Dedifferentiated amniotic fluid mesenchymal stem cell (primary cell): Measurements from ENCODE around the gene SRGAP1.

Source experiments
- DNase-seq: peaks from one replicate; pipeline ENCODE4 v3.0.0-alpha.2; 2016; ENCODE audit errors: extremely low spot score

SRGAP1 gene

DNA sequence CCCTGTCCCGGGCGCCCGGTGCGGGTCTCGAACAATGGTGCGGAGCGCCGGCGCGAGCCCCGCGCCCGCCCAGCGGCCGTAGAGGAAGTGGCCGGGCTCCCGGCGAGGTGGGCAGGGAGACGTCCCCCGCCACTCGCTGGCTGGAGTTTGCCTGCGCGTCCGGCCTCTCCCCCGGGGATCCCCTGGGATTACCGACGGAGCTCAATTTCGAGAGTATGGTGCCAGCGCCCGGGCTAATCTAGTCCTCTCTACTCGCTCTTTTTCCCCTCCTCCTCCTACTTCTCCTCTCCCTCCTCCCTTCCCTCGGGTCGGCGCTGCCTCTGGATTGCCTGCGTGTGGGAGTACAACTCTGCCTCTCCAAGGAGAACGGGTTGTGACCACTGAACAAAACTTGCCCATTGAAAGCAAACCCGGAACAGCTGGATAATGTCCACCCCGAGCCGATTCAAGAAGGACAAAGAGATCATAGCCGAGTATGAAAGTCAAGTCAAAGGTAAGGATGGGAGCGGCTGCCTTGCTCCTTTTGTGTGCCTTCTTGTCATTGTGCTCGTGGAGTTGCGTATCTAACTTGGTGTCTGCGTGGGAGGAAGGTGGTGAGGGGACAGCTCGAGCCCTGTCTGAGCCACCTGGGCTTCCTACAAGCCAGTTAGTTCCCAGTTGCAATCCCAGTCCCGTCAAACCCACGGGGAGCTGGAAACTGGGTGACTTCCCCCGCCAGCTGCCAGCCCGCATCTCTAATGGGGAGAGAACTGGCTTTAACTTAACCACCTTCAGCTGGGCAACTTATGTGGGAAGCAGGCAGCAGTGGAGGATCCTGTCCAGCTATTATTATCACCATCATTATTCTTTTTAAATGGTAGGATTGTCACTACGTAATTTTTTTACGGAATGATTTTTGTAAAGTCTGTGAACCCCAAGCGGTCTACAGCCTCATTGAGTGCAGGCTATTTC, at the start of gene SRGAP1:
SRGAP1 (plus strand) TSS at position 310 of the 951 bp plus-strand sequence; CDS start at position 427, 117 bp downstream.
- DNase-seq: peak; percentile 79

DNA sequence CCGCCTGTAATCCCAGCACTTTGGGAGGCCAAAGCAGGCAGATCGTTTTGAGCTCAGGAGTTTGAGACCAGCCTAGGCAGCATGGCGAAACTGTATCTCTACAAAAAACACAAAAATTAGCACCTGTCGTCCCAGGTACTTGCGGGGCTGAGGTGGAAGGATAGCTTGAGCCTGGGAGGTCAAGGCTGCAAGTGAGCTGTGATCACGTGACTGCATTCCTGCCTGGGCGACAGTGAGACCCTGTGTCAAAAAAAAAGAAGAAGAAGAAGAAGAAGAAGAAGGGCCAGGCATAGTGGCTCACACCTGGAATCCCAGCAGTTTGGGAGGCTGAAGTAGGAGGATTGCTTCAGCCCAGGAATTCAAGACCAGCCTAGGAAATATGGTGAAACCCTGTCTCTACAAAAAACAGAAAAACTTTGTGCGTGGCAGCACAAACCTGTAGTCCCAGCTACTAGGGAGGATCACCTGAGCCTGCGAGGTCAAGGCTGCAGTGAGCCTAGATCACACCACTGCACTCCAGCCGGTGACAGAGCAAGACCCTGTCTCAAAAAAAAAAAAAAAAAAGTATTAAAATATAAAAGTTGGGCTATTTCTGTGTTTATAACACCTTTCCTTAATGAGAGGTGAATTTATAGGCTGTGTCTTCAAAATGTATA, 49.3 kb upstream of the SRGAP1 start:
- DNase-seq: no peak

DNA sequence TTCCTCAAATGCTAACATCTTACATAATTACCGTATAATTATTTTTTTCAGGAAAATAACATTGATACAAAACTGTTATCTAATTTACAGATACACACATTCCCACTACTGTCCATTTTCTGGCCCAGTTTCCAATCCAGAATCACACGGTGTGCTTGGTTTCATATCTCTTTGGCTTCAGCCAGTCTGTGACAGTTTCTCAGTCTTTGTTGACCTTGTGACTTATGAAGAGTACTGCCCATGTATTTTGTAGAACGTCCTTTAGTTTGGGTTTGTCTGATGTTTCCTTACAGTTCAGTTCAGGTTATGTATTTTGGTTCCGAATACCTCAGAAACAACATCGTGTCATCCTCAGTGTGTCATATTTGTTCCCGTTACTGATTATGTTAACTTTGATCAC, 48.6 kb upstream of the SRGAP1 start:
- DNase-seq: no peak

DNA sequence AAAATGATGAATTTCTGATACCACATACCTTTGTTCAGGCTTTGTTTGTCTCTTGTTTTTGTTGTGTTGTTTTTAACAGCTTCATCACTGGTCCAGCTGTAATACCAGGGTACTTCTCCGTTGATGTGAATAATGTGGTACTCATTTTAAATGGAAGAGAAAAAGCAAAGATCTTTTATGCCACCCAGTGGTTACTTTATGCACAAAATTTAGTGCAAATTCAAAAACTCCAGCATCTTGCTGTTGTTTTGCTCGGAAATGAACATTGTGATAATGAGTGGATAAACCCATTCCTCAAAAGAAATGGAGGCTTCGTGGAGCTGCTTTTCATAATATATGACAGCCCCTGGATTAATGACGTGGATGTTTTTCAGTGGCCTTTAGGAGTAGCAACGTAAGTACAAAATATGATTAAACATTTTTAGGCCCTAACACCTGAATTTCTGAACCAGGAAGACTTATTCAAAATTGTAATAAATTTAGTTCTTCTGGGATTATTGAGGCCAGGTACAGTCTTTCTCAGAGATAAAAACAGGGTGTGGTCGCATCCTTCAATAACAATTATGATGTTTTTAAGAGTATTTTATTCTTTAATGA, 42.4 kb upstream of the SRGAP1 start:
- peak; percentile 59 for DNase-seq

DNA sequence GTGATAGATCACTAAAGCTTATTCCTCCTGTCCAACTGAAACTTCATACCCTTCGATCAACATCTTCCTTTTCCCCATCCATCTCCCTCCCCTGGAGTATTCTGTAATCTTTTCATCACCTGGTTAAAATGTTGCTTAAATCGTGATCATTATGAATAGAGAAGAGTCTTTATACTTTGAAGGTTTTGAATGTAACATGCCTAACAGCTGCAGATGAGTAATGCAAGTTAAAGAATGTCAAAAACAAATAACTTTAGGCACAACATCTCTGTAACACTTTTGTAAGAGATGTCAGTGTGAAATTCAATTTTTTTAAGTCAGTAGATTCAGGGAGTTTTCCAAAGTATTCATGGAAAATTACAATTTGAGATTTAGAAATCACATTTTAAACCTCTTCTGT, 39.8 kb upstream of the SRGAP1 start:
- DNase-seq: no peak

DNA sequence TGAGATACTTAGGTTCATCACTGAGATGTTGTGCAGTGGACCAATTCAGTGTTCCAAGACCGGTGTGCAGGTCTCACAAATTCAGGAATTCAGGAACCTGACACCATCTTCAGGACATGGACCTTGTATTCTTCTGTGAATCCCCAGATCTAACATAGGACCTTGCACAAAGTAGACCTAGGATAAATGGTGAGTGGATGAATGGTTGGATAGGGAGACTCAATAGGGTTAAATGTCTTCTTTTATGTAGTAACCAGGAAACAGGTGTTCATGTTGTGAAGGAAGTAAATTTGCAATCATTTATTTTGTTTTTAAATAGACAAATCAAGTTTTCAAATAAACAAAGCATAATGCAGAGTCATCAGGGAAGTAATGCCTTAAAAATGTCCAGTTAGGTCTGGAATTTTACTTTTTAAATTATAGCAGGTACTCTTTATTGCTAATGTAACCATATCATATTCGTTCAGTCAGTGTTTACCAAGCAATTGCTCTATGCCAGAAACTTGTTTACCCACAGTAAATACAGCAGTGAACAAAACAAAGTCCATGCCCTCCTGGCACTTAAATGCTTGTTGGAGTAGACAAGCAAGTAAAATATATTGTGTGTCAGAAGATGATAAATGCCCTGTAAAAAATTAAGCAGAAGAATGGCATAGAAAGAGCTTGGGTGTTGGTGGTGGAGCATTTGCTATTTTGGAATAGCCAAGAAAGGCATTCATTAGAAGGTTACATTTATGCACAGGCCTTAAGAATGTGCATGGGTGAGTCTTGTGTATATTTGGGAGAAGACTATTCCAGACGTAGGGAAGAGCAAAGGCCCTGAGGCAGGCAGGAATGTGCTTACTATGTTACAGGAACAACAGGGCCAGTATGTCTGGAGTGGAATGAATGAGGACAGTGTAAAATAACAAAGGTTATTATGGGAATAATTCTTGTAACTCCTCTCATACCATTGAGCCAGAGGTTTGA, 38.5 kb upstream of the SRGAP1 start:
- no peak for DNase-seq

DNA sequence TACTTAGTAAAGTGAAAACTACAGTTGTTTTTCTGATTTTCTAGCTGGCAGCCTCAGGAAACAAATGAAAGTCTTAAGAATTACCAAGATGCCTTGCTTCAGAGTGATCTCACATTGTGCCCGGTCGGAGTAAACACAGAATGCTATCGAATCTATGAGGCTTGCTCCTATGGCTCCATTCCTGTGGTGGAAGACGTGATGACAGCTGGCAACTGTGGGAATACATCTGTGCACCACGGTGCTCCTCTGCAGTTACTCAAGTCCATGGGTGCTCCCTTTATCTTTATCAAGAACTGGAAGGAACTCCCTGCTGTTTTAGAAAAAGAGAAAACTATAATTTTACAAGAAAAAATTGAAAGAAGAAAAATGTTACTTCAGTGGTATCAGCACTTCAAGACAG, 35.9 kb upstream of the SRGAP1 start:
- DNase-seq: no peak

DNA sequence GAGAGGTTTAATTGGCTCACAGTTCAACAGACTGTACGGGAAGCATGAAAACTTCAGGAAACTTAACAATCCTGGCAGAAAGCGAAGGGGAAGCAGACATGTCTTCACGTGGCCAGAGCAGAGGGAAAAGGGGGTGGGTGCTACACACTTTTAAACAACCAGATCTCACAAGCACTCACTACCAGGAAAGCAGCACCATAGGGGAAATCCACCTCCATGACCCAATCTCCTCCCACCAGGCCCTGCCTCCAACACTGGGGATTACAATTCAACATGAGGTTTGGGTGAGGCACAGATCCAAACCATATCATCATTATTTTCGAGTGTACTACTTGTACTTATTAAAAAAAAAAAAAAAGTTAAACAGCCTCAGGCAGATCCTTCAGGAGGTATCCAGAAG, 34.9 kb upstream of the SRGAP1 start:
- no peak for DNase-seq

DNA sequence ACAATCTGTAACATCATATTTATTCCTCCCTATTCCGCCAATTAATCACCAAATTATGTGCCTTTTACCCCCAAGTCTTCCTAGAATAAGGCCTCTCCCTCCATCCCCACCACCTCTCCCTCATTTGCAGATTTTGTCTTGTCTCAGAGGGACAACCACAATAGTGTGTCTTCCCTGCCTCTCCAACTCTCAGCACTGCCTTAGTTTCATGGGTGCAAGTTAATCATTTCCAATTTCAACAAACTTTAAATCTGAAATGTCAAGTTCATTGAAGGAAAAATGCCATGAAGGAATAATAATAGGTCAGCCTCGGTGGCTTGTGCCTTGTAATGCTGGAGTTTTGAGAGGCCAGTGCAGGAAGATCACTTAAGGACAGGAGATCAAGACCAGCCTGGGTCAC, 33.2 kb upstream of the SRGAP1 start:
- DNase-seq: no peak

DNA sequence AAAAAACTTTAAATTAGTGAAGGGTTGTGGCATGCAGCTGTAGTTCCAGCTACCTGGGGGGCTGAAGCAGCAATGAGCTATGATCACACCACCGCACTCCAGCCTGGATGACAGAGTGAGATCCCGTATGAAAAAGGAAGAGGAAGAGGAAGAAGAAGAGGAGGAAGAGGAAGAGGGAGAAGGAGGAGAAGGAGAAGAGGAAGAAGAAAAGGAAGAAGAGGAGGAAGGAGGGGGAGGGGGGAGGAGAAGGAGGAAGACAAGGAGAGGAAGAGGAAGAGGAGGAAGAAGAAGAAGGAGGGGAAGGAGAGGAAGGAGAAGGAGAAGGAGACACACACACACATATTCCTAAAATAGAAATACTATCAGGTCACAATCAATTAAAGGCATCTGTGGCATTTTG, 32.7 kb upstream of the SRGAP1 start:
- DNase-seq: no peak

DNA sequence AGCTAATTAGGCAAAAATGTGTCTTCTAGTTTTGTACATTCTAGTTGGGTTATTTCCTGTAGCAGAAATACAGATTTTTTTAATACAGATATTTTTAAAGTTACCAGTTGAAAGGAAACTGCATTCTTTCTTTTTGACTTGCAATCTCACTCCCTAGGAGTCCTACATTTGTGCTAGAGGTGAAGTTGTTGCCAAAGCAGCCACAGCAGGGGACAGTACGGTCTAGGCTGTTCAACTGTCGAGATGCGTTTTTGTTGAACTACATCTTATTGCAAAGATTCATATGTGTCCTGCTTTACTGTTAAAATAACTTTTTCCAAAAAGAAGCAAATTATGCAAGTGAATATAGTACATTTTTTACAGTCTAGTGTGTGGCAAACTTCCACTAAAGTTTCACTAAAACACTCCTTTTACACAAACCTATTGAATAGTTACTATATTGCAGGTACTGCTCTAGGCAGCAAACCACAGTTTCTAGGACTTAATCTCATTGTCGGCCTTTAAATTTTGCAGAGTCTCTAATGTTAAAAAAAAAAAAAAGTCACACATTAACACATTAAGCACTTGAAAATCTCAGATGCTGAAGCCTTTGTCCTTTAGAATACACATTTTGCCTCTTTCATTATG, 30.2 kb upstream of the SRGAP1 start:
- DNase-seq: no peak

DNA sequence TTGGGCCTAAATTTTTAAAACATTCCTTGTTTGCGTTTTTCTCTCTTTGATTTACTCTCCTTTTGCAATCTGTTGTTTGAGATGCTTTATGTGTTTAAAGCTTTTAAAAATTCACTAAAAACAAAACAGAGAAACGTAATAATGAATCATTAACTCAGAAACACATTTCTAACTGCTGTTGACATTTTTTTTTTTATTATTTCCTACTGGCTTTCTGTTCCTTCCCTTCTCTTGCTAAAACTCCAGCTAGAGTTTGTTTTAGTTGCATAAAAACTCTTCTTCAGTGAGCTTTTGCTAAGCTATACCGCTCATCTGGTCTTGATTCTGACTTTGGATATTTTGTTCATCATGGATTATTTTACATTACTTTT, 29.0 kb upstream of the SRGAP1 start:
- no peak for DNase-seq

DNA sequence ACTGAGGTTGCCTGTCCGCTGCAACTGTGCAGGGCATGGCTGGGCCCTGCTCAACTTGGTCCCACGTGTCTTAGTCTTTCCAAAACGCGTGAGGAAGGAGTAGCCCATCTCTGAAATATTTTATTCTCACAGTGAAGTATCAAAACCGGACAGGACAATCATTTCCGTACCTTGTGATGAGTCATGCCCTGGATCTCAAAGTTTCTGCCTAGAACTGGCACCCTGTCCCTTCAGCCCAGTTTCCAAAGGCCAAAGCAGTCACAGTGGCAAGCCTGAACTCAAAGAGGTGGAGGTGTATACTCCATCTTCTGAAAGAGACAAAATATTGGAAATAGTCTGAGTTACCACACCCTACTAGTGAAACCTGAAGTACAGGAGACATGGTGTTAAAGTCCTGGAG, 28.5 kb upstream of the SRGAP1 start:
- no peak for DNase-seq

DNA sequence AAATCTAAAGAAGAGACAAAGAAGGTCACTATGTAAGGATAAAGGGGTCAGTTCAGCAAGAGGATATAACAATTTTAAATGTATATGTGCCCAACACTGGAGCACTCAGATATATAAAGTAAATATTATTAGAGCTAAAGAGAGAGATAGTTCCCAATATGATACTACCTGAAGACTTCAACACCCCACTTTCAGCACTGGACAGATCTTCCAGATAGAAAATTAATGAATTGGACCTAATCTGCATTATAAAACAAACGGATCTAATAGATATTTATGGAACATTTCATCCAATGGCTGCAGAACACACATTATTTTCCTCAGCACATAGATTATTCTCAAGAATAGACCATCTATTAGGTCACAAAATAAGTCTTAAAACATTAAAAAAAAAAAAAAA, 24.1 kb upstream of the SRGAP1 start:
- no peak for DNase-seq

DNA sequence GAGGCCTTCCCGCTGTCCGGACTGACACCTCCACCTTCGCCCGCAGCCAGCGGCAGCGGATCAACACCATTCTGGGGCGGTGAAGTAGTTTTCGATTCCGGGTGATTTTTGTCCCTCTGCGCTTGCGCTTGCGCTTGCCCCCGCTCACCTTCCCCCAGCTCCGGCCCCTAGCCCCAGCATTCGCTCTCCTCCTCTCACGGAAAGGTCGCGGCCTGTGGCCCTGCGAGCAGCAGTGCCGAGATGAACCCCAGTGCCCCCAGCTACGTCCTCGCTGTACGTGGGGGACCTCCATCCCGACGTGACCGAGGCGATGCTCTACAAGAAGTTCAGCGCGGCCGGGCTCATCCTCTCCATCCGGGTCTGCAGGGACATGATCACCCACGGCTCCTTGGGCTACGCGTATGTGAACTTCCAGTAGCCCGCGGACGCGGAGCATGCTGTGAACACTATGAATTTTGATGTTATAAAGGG, 22.7 kb upstream of the SRGAP1 start:
- DNase-seq: no peak

DNA sequence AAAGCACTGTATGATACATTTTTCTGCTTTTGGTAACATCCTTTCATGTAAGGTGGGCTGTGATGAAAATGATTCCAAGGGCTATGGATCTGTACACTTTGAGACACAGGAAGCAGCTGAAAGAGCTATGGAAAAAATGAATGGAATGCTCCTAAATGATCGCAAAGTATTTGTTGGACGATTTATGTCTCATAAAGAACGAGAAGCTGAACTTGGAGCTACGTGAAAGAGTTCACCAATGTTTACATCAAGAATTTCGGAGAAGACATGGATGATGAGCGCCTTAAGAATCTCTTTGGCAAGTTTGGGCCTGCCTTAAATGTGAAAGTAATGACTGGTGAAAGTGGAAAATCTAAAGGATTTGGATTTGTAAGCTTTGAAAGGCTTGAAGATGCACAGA, 22.1 kb upstream of the SRGAP1 start:
- DNase-seq: no peak

DNA sequence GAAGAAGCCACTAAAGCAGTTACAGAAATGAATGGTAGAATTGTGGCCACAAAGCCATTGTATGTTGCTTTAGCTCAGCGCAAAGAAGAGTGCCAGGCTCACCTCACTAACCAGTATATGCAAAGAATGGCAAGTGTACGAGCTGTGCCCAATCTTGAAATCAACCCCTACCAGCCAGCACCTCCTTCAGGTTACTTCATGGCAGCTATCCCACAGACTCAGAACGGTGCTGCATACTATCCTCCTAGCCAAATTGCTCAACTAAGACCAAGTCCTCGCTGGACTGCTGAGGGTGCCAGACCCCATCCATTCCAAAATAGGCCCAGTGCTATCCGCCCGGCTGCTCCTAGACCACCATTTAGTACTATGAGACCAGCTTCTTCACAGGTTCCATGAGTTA, 21.5 kb upstream of the SRGAP1 start:
- no peak for DNase-seq

DNA sequence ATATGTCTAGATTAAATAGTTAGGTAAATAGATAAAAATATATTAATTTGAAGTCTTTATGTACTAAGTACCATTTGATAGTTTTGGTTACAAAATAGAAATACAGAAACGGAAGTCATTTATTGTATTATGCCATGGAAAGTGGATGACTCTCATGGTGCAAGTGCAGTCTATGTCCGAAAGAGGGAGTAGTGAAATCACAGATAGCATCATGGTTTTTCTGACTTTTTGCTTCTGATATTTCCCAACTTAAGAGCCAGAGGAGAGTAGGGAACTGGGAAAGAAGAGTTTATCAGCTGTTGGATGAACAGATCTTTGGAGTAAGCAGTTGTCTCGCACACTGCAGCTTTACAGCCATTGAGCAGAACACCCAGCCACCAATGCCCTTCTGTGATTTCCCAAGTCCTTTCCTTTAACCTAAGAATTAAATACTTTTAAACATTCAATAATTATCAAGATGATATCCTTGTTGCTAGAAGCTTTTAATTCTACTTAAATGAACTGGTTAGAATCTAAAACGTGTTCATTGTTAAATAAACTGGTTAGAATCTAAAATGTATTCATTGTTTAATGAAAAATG, 18.4 kb upstream of the SRGAP1 start:
- peak; percentile 80 for DNase-seq

DNA sequence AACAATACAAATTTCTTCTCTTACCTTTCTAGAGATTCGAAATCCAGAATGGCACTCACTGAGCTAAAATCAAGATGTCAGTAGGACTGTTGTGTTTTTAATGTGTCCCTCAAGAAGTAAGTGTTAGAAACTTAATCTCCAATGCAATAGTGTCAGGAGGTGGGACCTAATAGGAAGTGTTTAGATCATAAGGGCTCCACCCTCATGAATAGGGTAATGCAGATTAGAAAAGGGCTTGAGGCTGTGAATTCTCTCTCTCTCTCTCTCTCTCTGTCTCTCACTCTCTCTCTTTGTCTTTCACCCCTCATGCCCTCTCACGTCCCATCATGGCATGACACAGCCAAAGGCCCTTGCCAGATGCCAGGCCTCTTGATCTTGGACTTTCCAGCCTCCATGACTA, 15.6 kb upstream of the SRGAP1 start:
- DNase-seq: no peak

DNA sequence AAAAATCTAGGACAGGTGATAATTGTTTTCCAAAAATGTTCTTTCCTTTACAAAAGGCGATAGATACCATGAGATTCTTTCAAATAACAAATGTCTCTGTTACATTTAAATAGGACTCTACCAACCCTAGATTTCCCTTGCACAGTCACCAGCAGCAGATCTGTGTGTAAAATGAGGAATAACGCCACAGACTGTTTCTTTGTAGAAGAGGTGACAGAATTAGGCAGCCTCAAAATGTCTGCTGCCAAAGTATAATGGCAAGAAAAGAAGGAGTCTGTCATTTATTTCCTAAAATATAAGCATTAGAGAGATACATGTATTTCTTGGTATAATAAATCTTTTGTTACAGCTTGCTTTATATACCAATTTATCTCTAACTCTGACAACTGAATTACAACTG, 8.5 kb upstream of the SRGAP1 start:
- DNase-seq: no peak

DNA sequence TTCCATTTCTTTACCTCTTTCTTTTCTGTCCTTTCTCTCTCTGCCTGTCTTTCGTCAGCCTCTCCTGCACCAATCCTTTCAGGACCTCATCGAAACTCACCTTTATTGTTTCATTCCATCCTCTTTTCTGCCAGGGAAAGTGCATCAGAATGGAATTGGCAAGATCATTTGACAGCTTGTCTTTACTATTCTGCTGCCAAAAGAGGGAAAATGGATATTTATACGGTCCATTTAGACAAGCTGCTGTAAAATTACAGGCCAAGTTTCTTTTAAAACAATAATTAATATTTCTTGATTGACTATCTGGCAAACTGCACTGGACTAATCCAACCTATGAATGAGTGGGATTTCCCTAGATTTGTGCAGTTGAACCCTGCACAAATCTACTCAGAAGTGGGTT, 7.6 kb upstream of the SRGAP1 start:
- no peak for DNase-seq
